Measurements from ENCODE around the gene RAC3.

DNA sequence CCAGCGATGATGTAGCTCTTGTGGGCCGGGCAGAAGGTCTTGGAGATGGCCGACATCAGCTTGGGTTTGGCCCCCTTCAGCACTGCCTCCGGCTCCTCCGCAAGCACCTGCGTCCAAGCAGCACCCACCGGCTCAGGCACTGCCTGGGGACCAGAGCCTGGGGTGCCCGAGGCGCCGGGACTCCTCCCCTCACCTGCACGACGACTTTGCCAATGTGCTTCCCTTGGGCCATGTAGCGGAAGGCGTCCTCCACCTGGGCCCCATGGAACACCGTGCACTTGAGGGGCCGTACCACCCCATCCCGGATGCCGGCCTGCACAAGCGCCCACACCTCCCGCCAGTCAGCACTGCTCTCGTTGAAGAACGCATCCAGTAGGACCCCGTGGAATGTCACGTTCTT lies 51.5 kb downstream of the RAC3 start:
- TF ChIP-seq POLR2AphosphoS5 (IDR thresholded peaks at IDR 0.05), result no peak
- TF ChIP-seq, protein P1, sequence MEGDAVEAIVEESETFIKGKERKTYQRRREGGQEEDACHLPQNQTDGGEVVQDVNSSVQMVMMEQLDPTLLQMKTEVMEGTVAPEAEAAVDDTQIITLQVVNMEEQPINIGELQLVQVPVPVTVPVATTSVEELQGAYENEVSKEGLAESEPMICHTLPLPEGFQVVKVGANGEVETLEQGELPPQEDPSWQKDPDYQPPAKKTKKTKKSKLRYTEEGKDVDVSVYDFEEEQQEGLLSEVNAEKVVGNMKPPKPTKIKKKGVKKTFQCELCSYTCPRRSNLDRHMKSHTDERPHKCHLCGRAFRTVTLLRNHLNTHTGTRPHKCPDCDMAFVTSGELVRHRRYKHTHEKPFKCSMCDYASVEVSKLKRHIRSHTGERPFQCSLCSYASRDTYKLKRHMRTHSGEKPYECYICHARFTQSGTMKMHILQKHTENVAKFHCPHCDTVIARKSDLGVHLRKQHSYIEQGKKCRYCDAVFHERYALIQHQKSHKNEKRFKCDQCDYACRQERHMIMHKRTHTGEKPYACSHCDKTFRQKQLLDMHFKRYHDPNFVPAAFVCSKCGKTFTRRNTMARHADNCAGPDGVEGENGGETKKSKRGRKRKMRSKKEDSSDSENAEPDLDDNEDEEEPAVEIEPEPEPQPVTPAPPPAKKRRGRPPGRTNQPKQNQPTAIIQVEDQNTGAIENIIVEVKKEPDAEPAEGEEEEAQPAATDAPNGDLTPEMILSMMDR (IDR thresholded peaks at IDR 0.05), result no peak
